CD1c-positive myeloid dendritic cell (primary cell): ENCODE results near the gene SPOCK3.
"Not testable (repeated sequence)": the region's sequence is repeated elsewhere in the genome, so short reads cannot be mapped to it uniquely, and the experiment has no call there.

Experiments used
- DNase-seq: peaks from one replicate; pipeline ENCODE4 v3.0.0-alpha.2; 2016; ENCODE audit errors: extremely low spot score

Gene SPOCK3

GRCh38 chr4:167035390-167035789 lies 198.9 kb downstream of the SPOCK3 start:
- DNase-seq, result no peak

- DNase-seq, result no peak
Observed at GRCh38 chr4:167034983-167035382, 199.3 kb downstream of the SPOCK3 start.

GRCh38 chr4:167032871-167033270 lies 201.4 kb downstream of the SPOCK3 start:
- no peak for DNase-seq

GRCh38 chr4:167031534-167032156 lies 202.6 kb downstream of the SPOCK3 start:
- no peak for DNase-seq

GRCh38 chr4:167028976-167029375 lies 205.3 kb downstream of the SPOCK3 start:
- no peak for DNase-seq

- DNase-seq, result no peak
Observed at GRCh38 chr4:167025670-167026069, 208.6 kb downstream of the SPOCK3 start.

GRCh38 chr4:167023364-167023925 lies 210.8 kb downstream of the SPOCK3 start:
- DNase-seq, result no peak

GRCh38 chr4:167021545-167022155 lies 212.6 kb downstream of the SPOCK3 start:
- peak; percentile 68 for DNase-seq

GRCh38 chr4:167020410-167020809 lies 213.9 kb downstream of the SPOCK3 start:
- no peak for DNase-seq

GRCh38 chr4:167014944-167015343 lies 219.3 kb downstream of the SPOCK3 start:
- no peak for DNase-seq

- DNase-seq, result no peak
Observed at GRCh38 chr4:167003326-167003725, 231.0 kb downstream of the SPOCK3 start.

GRCh38 chr4:167000141-167000852 lies 234.0 kb downstream of the SPOCK3 start:
- DNase-seq, result no peak

- DNase-seq, result no peak
Observed at GRCh38 chr4:166996216-166996615, 238.1 kb downstream of the SPOCK3 start.

- DNase-seq, result no peak
Observed at GRCh38 chr4:166994686-166995085, 239.6 kb downstream of the SPOCK3 start.

GRCh38 chr4:166991006-166991561 lies 243.2 kb downstream of the SPOCK3 start:
- no peak for DNase-seq

- no peak for DNase-seq
Observed at GRCh38 chr4:166989886-166990285, 244.4 kb downstream of the SPOCK3 start.

GRCh38 chr4:166987026-166987425 lies 247.3 kb downstream of the SPOCK3 start:
- no peak for DNase-seq

GRCh38 chr4:166981847-166982246 lies 252.4 kb downstream of the SPOCK3 start:
- no peak for DNase-seq

- no peak for DNase-seq
Observed at GRCh38 chr4:166980419-166980818, 253.9 kb downstream of the SPOCK3 start.

- DNase-seq, result no peak
Observed at GRCh38 chr4:166977596-166977995, 256.7 kb downstream of the SPOCK3 start.

- DNase-seq, result no peak
Observed at GRCh38 chr4:166972071-166972470, 262.2 kb downstream of the SPOCK3 start.

- DNase-seq, result not testable (repeated sequence)
Observed at GRCh38 chr4:166968219-166968618, 266.1 kb downstream of the SPOCK3 start.
